BJ (cell line): ENCODE data around the gene HK3. TPM values are rescaled to one million over a fixed set of nuclear protein-coding genes. Genes with fewer than 3 reads are reported as not detected.

ENCODE experiments used
- CTCF ChIA-PET: fragments of 350-600 bp; formaldehyde crosslinking; extraction: SDS; loops from one replicate; lab custom pipeline; 2021; ENCODE audit warnings: antibody characterized with exemption, inconsistent platforms; lab: Yijun Ruan, JAX
- POLR2A ChIA-PET: fragments of 300-600 bp; sonication (Branson Sonifier 250); formaldehyde crosslinking; extraction: SDS; loops from one replicate; lab custom pipeline; 2021; ENCODE audit warnings: antibody characterized with exemption; lab: Charles Lee
- DNase-seq: peaks from one replicate; pipeline ENCODE4 v3.0.0-alpha.2; 2011; ENCODE audit warnings: low read depth
- H3K27me3 ChIP-seq: 2 replicates; pipeline ENCODE4 v1.6.0; 2011; ENCODE audit warnings: low read length; ENCODE audit not compliant: control insufficient read depth, insufficient read depth
- H3K36me3 ChIP-seq: 2 replicates; pipeline ENCODE4 v1.5.1; 2011; ENCODE audit warnings: low read length; ENCODE audit not compliant: control insufficient read depth, insufficient read depth
- H3K4me3 ChIP-seq: 2 replicates; pipeline ENCODE4 v1.5.1; 2011; ENCODE audit warnings: low read depth, mild to moderate bottlenecking, control low read depth, low read length
- polyA plus RNA-seq: library from polyadenylated mRNA; depleted of rRNA; stranded (reverse); fragments of >200 nt; gene quantifications from 2 replicates; pipeline ENCODE4 v1.2.3, GENCODE V29; 2011
- TF ChIP-seq, protein P1 (sequence below): IDR thresholded peaks from 2 replicates; pipeline ENCODE4 v1.5.1; 2011; ENCODE audit warnings: low read depth, mild to moderate bottlenecking, control low read depth, inconsistent platforms, low read length, moderate library complexity; ENCODE audit not compliant: insufficient read depth

HK3 gene
- polyA plus RNA-seq, 1 experiment: not detected

- no peaks in the 10 kb centered on the region; the same call in none of the 2 replicates for H3K27me3 ChIP-seq
- TF ChIP-seq, protein P1, sequence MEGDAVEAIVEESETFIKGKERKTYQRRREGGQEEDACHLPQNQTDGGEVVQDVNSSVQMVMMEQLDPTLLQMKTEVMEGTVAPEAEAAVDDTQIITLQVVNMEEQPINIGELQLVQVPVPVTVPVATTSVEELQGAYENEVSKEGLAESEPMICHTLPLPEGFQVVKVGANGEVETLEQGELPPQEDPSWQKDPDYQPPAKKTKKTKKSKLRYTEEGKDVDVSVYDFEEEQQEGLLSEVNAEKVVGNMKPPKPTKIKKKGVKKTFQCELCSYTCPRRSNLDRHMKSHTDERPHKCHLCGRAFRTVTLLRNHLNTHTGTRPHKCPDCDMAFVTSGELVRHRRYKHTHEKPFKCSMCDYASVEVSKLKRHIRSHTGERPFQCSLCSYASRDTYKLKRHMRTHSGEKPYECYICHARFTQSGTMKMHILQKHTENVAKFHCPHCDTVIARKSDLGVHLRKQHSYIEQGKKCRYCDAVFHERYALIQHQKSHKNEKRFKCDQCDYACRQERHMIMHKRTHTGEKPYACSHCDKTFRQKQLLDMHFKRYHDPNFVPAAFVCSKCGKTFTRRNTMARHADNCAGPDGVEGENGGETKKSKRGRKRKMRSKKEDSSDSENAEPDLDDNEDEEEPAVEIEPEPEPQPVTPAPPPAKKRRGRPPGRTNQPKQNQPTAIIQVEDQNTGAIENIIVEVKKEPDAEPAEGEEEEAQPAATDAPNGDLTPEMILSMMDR: no peak
- no peak overlapping the region for H3K4me3 ChIP-seq
- peaks cover 5% of the 10 kb centered on the region for H3K36me3 ChIP-seq
- ChIA-PET CTCF (interaction anchor here (1.1 kb wide), 1 partner anchor 16 kb away, joined by 3 read pairs; no protein-coding TSS in a partner anchor), POLR2A (interaction anchor here (0.7 kb wide), 1 partner anchor 9 kb away, joined by 24 read pairs; no protein-coding TSS in a partner anchor)
- DNase-seq: no peak
Observed at GRCh38 chr5:176901260-176902101, 2.3 kb upstream of the HK3 start.

DNA sequence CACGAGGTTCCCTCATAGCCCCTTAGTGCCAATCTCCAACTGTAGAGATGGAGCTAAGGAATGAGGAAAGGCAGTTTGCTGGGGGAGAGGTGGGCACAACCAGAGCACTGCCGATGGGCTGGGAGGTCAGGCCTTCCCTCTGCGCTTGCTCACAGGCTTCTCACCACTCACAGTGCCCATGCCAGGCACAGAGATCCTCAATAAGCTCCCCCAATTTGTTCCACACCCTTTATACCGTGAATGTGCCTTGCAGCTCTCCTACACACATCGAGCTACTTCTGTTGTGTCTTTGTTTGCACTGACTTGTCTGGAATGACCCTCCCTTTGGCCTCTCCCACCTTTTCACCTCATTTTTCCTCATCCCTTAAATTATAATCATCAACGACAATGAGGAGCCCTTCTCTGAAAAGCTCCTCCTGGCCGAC lies 1.6 kb upstream of the HK3 start:
- Histone ChIP-seq H3K27me3 (no peaks in the 10 kb centered on the region; the same call in none of the 2 replicates), H3K4me3 (no peak overlapping the region), H3K36me3 (peaks cover 5% of the 10 kb centered on the region)
- TF ChIP-seq, protein P1: no peak
- POLR2A ChIA-PET: no interaction called here
- CTCF ChIA-PET: interaction anchor here (1.1 to 1.4 kb wide), 3 partner anchors 10 to 30 kb away, joined by 3 read pairs; no protein-coding TSS in a partner anchor
- DNase-seq: no peak

- H3K27me3 ChIP-seq: no peaks in the 10 kb centered on the region; the same call in none of the 2 replicates
- H3K4me3 ChIP-seq: no peak overlapping the region
- TF ChIP-seq, protein P1: no peak
- CTCF ChIA-PET: interaction anchor here (0.8 to 2.5 kb wide), 5 partner anchors 9 to 242 kb away, joined by 3 to 7 read pairs (median 3); no protein-coding TSS in a partner anchor
- no peak for DNase-seq
- peaks cover 3% of the 10 kb centered on the region for H3K36me3 ChIP-seq
- POLR2A ChIA-PET: no interaction called here
Observed at GRCh38 chr5:176899946-176900779, 1.0 kb upstream of the HK3 start.

GRCh38 chr5:176897263-176897662 lies 1.9 kb downstream of the HK3 start:
- TF ChIP-seq, protein P1: no peak
- ChIA-PET POLR2A (no interaction called here), CTCF (no interaction called here)
- Histone ChIP-seq H3K27me3 (no peaks in the 10 kb centered on the region; the same call in none of the 2 replicates), H3K36me3 (no peaks in the 10 kb centered on the region; the same call in 1 of the 2 replicates), H3K4me3 (no peak overlapping the region)
- DNase-seq: no peak
